HepG2 (cell line): ENCODE data around the gene FARSB. TPM values are rescaled to one million over a fixed set of nuclear protein-coding genes. Genes with fewer than 3 reads are reported as not detected.

ENCODE experiments used
- ATF1 ChIP-seq: IDR thresholded peaks from 2 replicates; pipeline ENCODE4 v1.6.1; 2016; ENCODE audit warnings: mild to moderate bottlenecking, control low read depth
- BRD4 ChIP-seq: sonication (generic); formaldehyde crosslinking; IDR thresholded peaks from 2 replicates; pipeline ENCODE4 v1.4.0; 2020; ENCODE audit warnings: missing genetic modification reagents
- CHD4 ChIP-seq: fragments of 200-600 bp; sonication (generic); IDR thresholded peaks from 2 replicates; pipeline ENCODE4 v1.7.0; 2017; ENCODE audit warnings: mild to moderate bottlenecking, low read length, borderline replicate concordance
- DNMT1 ChIP-seq: sonication (generic); formaldehyde crosslinking; IDR thresholded peaks from 2 replicates; pipeline ENCODE4 v1.5.1; 2020; ENCODE audit warnings: mild to moderate bottlenecking, missing genetic modification reagents
- HHEX ChIP-seq: IDR thresholded peaks from 2 replicates; pipeline ENCODE4 v1.6.1; 2016; ENCODE audit warnings: control low read depth
- HIC2 ChIP-seq: sonication (generic); formaldehyde crosslinking; IDR thresholded peaks from 2 replicates; pipeline ENCODE4 v1.9.0; 2022; ENCODE audit warnings: low read depth, missing genetic modification reagents
- HNF1B ChIP-seq: sonication (generic); formaldehyde crosslinking; IDR thresholded peaks from 2 replicates; pipeline ENCODE4 v1.5.1; 2020; ENCODE audit warnings: mild to moderate bottlenecking, moderate library complexity, missing genetic modification reagents
- HOXA7 ChIP-seq: sonication (generic); formaldehyde crosslinking; IDR thresholded peaks from 2 replicates; pipeline ENCODE4 v1.8.1; 2022; ENCODE audit warnings: mild to moderate bottlenecking, missing genetic modification reagents, moderate library complexity
- MED1 ChIP-seq: sonication (generic); formaldehyde crosslinking; IDR thresholded peaks from 2 replicates; pipeline ENCODE4 v1.4.0; 2020; ENCODE audit warnings: missing genetic modification reagents
- MEIS1 ChIP-seq: sonication (generic); formaldehyde crosslinking; IDR thresholded peaks from 2 replicates; pipeline ENCODE4 v1.9.0; 2021; ENCODE audit warnings: mild to moderate bottlenecking, missing genetic modification reagents, moderate library complexity, borderline replicate concordance
- PHF20 ChIP-seq: sonication (generic); formaldehyde crosslinking; IDR thresholded peaks from 2 replicates; pipeline ENCODE4 v1.5.0; 2020; ENCODE audit warnings: mild to moderate bottlenecking, missing genetic modification reagents
- SKI ChIP-seq: fragments of 450-650 bp; IDR thresholded peaks from one replicate; pipeline ENCODE4 v1.6.1; 2018; ENCODE audit warnings: mild to moderate bottlenecking; ENCODE audit not compliant: partially characterized antibody
- THAP11 ChIP-seq: IDR thresholded peaks from 2 replicates; pipeline ENCODE4 v1.6.1; 2016; ENCODE audit warnings: missing biosample characterization, missing genetic modification reagents
- ZBTB7B ChIP-seq: sonication (generic); formaldehyde crosslinking; IDR thresholded peaks from 2 replicates; pipeline ENCODE4 v1.4.0; 2020; ENCODE audit warnings: missing genetic modification reagents
- ZFP36 ChIP-seq: fragments of 150-350 bp; IDR thresholded peaks from 2 replicates; pipeline ENCODE4 v1.6.1; 2018; ENCODE audit warnings: borderline replicate concordance, low read length, low read depth; ENCODE audit not compliant: partially characterized antibody
- ZGPAT ChIP-seq: IDR thresholded peaks from 2 replicates; pipeline ENCODE4 v1.6.1; 2016; ENCODE audit warnings: mild to moderate bottlenecking
- ZMAT5 ChIP-seq: sonication (generic); formaldehyde crosslinking; IDR thresholded peaks from 2 replicates; pipeline ENCODE4 v1.5.0; 2020; ENCODE audit warnings: mild to moderate bottlenecking, low read depth, missing genetic modification reagents, borderline replicate concordance
- ZNF20 ChIP-seq: sonication (generic); formaldehyde crosslinking; IDR thresholded peaks from 2 replicates; pipeline ENCODE4 v1.4.0; 2020; ENCODE audit warnings: mild to moderate bottlenecking, moderate library complexity, missing genetic modification reagents
- ZNF326 ChIP-seq: sonication (generic); formaldehyde crosslinking; IDR thresholded peaks from 2 replicates; pipeline ENCODE4 v1.4.0; 2020; ENCODE audit warnings: missing genetic modification reagents, borderline replicate concordance
- ZNF430 ChIP-seq: sonication (generic); formaldehyde crosslinking; IDR thresholded peaks from 2 replicates; pipeline ENCODE4 v1.9.0; 2021; ENCODE audit warnings: mild to moderate bottlenecking, missing genetic modification reagents
- ZNF503 ChIP-seq: sonication (generic); formaldehyde crosslinking; IDR thresholded peaks from 2 replicates; pipeline ENCODE4 v1.4.0; 2020; ENCODE audit warnings: missing genetic modification reagents
- ZNF691 ChIP-seq: sonication (generic); formaldehyde crosslinking; IDR thresholded peaks from 2 replicates; pipeline ENCODE4 v1.4.0; 2020; ENCODE audit warnings: missing genetic modification reagents, low read depth, mild to moderate bottlenecking, borderline replicate concordance
- ZNF816 ChIP-seq: sonication (generic); formaldehyde crosslinking; IDR thresholded peaks from 2 replicates; pipeline ENCODE4 v1.8.0; 2022; ENCODE audit warnings: missing genetic modification reagents, mild to moderate bottlenecking, borderline replicate concordance
- polyA plus RNA-seq, 8 experiments: library from polyadenylated mRNA; depleted of rRNA in 3 of 8; stranded (reverse) in 7 of 8; unstranded in 1 of 8; fragments of >200 nt; fragmentation: Illumina TruSeq in 4 of 8; extraction: Trizol in 4 of 8; gene quantifications; 2 replicates each; pipeline versions ENCODE4 v1.2.1 to v1.2.3, GENCODE V29; 2011 to 2016; ENCODE audit warnings: low read depth in 4 of 8, missing spikeins in 1 of 8, mixed read lengths in 1 of 8; ENCODE audit not compliant: insufficient read depth in 1 of 8
- total RNA-seq, 5 experiments: library from RNA; depleted of rRNA; stranded (reverse); fragments of >200 nt; fragmentation: Illumina TruSeq; extraction: Trizol; gene quantifications; 2 replicates each; pipeline ENCODE4 v1.2.3, GENCODE V29; 2016; ENCODE audit warnings: low read depth in 1 of 5

The FARSB gene
- total and polyA plus RNA-seq, 2 of the 13 experiments (the other 11 are each of a cell fraction or from before 2014, with no cell fraction given) = 23.3 to 45.9 TPM

GRCh38 chr2:222690564-222691200 lies 34.8 kb upstream of the FARSB start (continued):
- no peak for TF ChIP-seq ATF1 (CRISPR knock-in tag)
- no peak for TF ChIP-seq DNMT1 (CRISPR knock-in tag)
- no peak for TF ChIP-seq HOXA7
- no peak for TF ChIP-seq CHD4
- TF ChIP-seq ZNF503 (CRISPR knock-in tag) = no peak
- TF ChIP-seq MEIS1 (CRISPR knock-in tag) = no peak
- TF ChIP-seq HNF1B (CRISPR knock-in tag) = peak; percentile 67; the same call in 1 of the 2 replicates
- TF ChIP-seq HIC2 (CRISPR knock-in tag) = no peak
- TF ChIP-seq ZNF430 (CRISPR knock-in tag) = 0 out of 2 replicates have a peak, but pooled peaks have one; percentile 23
- peak; percentile 44; the same call in 1 of the 2 replicates for TF ChIP-seq ZGPAT (CRISPR knock-in tag)
- TF ChIP-seq THAP11 = peak; percentile 67
- TF ChIP-seq MED1 (CRISPR knock-in tag) = peak; percentile 48; the same call in 1 of the 2 replicates
- TF ChIP-seq SKI = no peak
- TF ChIP-seq PHF20 (CRISPR knock-in tag) = no peak
- 0 out of 2 replicates have a peak, but pooled peaks have one; percentile 28 for TF ChIP-seq ZNF816
- TF ChIP-seq BRD4 (CRISPR knock-in tag) = no peak
- peak; percentile 56; the same call in 1 of the 2 replicates for TF ChIP-seq ZBTB7B (CRISPR knock-in tag)
- TF ChIP-seq ZNF20 (CRISPR knock-in tag) = no peak
- no peak for TF ChIP-seq HHEX (CRISPR knock-in tag)
- no peak for TF ChIP-seq ZNF691
- TF ChIP-seq ZNF326 (CRISPR knock-in tag) = no peak
- no peak for TF ChIP-seq ZMAT5 (CRISPR knock-in tag)
- TF ChIP-seq ZFP36 = no peak
